ENCODE results near the gene FOXO3B.
A peak's percentile ranks its signal among the peaks of the same experiment; 100 is the strongest.
"Not testable (repeated sequence)": the region's sequence is repeated elsewhere in the genome, so short reads cannot be mapped to it uniquely, and the experiment has no call there.

The FOXO3B gene

DNA sequence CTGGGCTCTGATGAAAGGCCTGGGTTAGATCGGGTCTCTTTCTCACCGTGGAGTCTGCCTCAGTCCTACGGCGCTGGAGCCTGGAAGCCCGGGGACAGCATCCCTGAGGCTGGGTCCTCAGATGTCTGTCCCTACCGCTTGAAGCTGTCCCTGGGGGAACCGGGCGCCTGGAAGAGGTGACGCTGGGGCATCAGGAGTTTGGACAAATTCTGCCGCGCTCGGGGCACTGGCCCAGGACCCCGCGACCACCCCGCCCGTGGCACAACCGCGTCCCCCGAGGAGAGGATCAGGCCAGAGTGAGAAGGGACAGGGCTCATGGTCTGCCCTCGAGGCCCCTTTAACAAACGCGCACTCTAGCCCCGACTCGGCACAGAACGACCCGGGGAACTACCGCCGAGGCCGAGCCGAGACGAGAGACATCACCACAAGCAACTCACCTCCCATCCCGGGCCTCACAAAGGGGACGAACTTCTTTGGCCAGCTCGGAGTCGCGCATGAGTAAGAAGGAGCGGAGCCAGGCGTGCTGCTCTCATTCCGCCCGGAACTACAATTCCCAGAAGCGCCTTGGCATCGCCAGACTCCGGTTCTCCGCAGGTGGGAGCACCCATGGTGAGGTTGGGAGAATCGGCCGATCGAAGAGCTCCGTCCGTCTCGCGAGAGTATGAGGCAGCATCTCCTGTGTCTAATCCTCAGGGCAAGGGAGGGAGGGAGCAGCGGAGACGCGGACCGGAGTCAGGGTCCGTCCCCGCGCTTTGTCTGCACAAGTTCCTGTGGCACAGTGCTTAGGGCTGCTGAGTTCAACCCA, at the start of gene FOXO3B:
TSS of gene FOXO3B (minus strand) at position 548 of the 805 bp plus-strand sequence. CDS start 663 bp downstream, outside the sequence.
- peak; percentile 86 for DNase-seq (ENCODE audit: low spot score)

GRCh38 chr17:18723509-18723908, 41.4 kb upstream of the FOXO3B start:
- not testable (repeated sequence) for DNase-seq (ENCODE audit: low spot score)

GRCh38 chr17:18722612-18723011, 40.5 kb upstream of the FOXO3B start:
- DNase-seq (ENCODE audit: low spot score): not testable (repeated sequence)

- not testable (repeated sequence) for DNase-seq (ENCODE audit: low spot score)
These were observed 39.8 kb upstream of the FOXO3B start for GRCh38 chr17:18721775-18722547.

DNA sequence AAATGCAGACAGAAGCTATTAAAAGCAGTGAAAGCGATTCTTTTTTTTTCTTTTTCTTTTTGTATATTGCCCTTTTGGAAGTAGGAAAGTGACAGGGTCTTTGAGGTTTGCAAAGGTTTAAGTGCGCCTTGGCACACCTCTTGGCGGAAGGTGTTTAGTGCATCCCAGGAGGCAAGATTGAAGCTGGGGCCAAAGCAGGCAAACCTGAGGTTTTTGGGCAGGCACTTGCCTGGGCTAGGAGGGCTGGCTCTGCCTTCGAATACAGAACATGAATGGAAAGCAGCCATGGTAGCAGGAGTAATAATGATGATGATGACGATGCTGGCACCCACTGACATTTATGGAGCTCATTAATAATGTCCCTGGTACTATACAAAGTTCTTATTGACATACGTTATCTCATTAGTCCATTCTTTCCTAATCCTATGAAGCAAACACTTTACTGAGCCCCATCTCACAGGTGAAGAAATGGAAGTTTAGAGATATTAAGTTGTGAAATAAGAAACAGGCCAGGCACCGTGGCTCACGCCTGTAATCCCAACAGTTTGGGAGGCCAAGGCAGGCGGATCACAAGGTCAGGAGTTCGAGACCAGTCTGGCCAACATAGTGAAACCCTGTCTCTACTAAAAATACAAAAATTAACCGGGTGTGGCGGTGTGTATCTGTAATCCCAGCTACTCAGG, 37.5 kb upstream of the FOXO3B start:
- not testable (repeated sequence) for DNase-seq (ENCODE audit: low spot score)

DNA sequence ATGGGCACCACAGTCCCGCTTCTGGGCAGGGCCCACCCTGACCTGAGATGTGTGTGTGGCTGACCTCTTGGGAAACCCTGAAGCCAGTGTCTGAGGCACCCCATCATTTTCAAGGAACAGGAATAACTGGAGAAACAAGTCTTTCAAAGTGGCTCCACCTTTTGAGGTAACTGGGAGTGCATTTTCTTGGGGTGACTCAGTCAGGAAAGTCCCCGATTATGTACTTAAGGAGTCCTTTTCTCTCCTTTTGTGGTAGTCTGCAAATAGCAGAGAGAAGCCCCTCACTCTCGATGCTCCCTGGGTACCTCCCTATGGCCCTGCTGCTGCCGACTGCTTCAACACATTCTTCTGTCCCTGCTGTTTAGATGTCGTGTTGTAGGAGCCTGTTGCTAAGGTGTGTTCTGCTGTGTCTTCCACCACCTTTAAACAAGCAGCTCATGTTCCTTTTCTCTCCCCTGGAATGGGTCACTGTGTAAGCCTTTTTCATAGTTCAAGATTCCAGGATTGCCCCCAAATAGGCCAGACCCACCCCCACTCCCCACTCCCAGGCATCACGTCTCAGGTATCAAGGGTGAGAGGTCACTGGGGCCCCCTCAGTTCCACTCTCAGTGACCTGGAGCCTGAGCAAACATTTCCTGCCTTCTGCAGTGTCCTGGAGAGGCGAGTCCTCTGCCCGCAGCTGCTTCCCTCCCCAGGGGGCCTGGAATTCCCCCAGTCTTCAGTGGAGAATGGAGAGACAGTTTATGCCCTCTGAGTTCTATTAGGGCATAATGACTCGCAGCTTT, 36.7 kb upstream of the FOXO3B start:
- not testable (repeated sequence) for DNase-seq (ENCODE audit: low spot score)

DNA sequence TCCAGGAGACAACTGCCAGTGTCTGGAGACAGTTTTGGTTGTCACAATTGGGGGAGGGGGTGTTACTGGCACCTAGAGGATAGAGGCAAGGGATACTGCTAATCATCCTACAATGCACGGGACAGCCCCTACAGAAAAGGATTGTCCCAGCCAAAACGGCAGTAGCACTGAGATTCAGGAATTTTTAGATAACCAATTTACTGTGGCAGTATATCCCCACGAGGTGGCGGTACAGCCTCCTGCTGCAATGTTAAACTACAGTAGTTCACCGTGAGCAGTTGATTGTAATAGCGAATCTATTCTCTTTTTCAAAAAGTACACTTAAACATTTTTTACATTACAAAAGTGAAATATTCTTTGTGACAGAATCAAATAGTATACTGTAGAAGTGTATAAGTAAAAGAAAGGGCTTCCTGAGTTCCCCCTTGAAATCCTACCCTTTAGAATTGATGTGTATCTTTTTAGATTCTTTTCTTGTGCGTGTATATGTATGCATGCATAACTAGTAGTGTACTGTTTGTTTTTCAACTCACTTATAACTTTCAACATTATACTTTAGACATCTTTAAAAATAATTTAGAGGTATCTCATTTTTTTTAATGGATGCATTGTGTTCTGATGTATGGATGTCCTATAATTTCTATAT, 30.4 kb upstream of the FOXO3B start:
- DNase-seq (ENCODE audit: low spot score): peak; percentile 67

DNA sequence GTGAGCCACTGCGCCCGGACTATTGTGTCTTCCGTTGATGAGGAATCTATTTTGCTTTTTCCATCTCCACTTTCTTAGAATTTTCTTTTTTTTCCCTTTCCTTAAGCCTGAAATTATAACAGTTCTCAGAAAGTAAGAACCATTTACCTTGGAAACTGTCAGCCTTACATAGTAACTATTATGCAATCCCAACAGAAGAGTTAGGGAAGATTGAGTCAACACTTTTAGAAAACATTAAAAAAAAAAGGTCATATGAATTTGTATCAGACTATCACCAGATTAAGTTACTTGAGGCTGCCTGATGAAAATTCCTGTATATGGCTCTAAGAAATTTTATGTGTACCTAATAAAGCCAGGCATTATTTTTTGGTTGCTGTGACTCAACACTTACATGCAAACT, 26.1 kb upstream of the FOXO3B start:
- not testable (repeated sequence) for DNase-seq (ENCODE audit: low spot score)

GRCh38 chr17:18705955-18706354, 23.8 kb upstream of the FOXO3B start:
- not testable (repeated sequence) for DNase-seq (ENCODE audit: low spot score)

GRCh38 chr17:18698473-18699103, 16.5 kb upstream of the FOXO3B start:
- not testable (repeated sequence) for DNase-seq (ENCODE audit: low spot score)

- DNase-seq (ENCODE audit: low spot score): not testable (repeated sequence)
These were observed 13.0 kb upstream of the FOXO3B start for GRCh38 chr17:18695143-18695542.

DNA sequence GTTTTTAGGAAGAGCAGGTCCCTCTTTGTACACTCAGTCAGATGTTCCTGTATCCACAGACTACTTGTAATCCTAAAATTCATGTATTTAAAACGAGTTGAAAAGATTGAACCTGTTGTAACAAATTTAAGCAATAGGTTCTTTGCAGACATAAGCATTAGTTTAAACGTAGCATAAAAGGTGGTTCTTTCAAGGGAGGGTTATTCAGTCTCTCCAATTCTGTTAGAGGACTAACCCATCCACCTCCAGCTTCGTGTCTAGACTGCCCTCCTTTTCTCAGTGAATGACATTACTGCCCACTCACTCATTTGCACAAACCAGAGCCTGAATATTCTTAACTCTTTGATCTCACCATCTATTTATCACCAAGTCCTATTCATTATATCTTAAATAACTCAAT, 554 bp upstream of the FOXO3B start:
- not testable (repeated sequence) for DNase-seq (ENCODE audit: low spot score)

- DNase-seq (ENCODE audit: low spot score): not testable (repeated sequence)
These were observed 4.7 kb downstream of the FOXO3B start for GRCh38 chr17:18677381-18677780.

GRCh38 chr17:18676928-18677327, 5.2 kb downstream of the FOXO3B start:
- DNase-seq (ENCODE audit: low spot score): not testable (repeated sequence)

DNA sequence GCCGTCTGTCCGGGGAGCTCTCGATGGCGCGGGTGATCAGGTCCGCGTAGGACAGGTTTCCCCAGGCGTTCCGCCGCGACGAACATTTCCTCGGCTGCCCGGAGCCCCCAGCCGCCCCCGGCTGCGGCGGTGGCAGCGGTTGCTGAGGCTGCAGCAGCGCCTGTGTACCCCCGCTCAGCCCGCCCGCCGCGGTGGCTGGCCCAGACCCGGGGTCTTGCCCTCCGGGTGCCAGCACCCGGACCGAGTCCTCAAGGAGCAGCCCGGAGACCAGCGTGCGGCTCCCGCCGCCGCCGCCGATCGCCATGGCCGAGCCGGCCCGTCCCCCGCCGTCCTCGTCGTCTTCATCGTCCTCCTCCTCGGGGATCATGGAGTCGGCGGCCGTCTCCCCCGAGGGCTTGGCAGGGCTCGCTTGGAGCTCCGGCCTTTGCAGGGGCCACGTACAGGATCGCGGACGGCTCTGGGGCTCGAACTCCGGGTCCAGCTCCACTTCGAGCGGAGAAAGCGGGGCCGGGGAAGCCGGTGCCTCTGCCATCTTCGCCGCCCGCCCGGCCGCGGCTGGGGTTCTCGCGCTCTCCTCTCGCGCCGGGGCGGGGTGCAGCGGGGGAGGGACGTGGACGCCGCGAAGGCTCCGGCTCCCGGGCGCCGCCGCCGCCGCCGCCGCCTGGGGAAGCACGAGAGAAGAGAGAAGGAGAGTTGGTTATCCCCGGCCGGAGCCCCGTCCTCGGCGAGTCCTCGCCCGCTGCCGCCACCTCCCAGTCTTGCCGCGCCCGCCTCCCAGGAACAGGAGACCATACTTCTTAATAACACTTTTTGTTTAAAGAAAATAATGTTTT, 9.5 kb downstream of the FOXO3B start:
- not testable (repeated sequence) for DNase-seq (ENCODE audit: low spot score)

DNA sequence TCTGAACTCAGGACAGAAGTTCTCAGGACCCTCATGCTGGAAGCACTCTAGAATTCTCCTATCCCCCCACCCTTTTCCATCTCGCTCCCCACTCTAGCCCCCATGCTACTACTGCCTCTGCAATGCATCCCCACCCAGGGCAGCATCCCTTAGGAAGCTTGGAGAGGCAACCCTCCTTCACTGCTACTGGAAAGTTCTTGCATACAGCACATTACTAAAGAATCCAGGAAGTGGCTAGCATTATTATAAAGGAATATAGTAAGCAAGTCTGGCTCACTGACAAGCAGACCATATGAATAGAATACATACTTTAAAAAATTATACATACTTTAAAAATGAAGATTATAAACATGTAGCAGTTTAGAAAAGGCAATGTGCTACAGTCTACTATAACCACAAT, 13.5 kb downstream of the FOXO3B start:
- not testable (repeated sequence) for DNase-seq (ENCODE audit: low spot score)

DNA sequence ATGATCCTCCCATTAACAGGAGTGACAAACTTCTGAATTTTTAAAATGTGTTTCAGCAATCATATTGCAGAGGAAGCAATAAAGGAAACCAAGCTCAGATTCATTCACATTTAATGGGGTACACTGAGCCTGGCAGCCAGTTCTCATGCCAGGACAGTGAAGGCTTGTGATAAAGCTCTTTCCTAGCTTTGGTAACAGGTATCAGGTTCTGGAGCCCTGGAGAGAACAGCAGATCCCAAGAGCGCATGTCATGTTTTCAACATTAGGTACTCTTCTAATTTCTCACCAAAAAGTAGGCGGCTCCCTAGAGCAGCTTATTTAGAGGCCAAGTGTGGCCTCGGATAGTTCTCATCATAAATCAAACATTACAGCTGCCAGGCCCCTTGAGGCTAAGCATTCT, 14.6 kb downstream of the FOXO3B start:
- DNase-seq (ENCODE audit: low spot score): not testable (repeated sequence)

DNA sequence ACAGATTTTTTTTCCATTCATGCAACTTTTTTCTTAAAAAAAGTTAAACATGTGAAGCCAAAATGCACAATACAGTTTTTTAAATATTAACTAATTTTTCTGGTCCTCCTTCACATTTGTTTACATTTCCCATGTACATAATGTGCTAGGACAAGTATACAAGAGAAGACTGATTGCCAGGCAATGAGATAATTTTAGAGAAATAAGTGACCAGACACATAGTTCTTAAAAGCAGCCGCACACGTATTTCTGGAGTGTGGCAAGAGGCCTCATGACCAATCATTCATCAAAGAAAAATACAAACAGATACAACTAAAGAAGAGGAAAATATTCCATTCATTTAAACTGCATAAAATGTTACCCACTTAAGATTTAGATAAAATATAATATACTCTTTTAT, 15.8 kb downstream of the FOXO3B start:
- not testable (repeated sequence) for DNase-seq (ENCODE audit: low spot score)

GRCh38 chr17:18661924-18662624, 20.0 kb downstream of the FOXO3B start:
- DNase-seq (ENCODE audit: low spot score): not testable (repeated sequence)
